ENCODE data around the gene ITPR1. TPM values are rescaled to one million over a fixed set of nuclear protein-coding genes. Genes with fewer than 3 reads are reported as not detected.

The ITPR1 gene
- total and polyA plus RNA-seq, 2 experiments from 2014 or later: 6.8 to 21.0 TPM

- no peak for TF ChIP-seq ZNF462 (CRISPR knock-in tag; IDR thresholded peaks at IDR 0.05)
- TF ChIP-seq STAT1 (IDR thresholded peaks at IDR 0.05; ENCODE audit: unreplicated experiment): no peak
- no peak for TF ChIP-seq ZNF331 (CRISPR knock-in tag; IDR thresholded peaks at IDR 0.05; ENCODE audit: low read depth)
- TF ChIP-seq REST (IDR thresholded peaks at IDR 0.05; ENCODE audit: unreplicated experiment): no peak
- no peak for TF ChIP-seq NANOG (IDR thresholded peaks at IDR 0.05; ENCODE audit: borderline replicate concordance)
These were observed 285.6 kb downstream of the ITPR1 start (continued) for GRCh38 chr3:4778740-4779139.

- H3F3A ChIP-seq (replicated peaks; ENCODE audit: low read depth): no peaks in the 10 kb centered on the region
- H3K27ac ChIP-seq (ENCODE audit: low read depth): no peak overlapping the region
- no peaks in the 10 kb centered on the region for H3K79me2 ChIP-seq (replicated peaks; ENCODE audit: insufficient read depth)
- H3K27ac Mint-ChIP-seq: no peak overlapping the region
- H3K9me3 Mint-ChIP-seq: no peaks in the 10 kb centered on the region
- H4K20me1 ChIP-seq (replicated peaks; ENCODE audit: insufficient read depth): no peaks in the 10 kb centered on the region
- H3K27me3 Mint-ChIP-seq (ENCODE audit: insufficient read depth, low read depth, poor library complexity): no peaks in the 10 kb centered on the region
- H3K36me3 Mint-ChIP-seq (ENCODE audit: low read depth): peaks cover 13% of the 10 kb centered on the region
- H3K4me1 Mint-ChIP-seq: peaks cover 10% of the 10 kb centered on the region
- peak; percentile 71 for ATAC-seq
- H3K36me3 ChIP-seq (ENCODE audit: insufficient read depth): no peaks in the 10 kb centered on the region
- no peak overlapping the region for H3K4me3 ChIP-seq
- H3K4me2 ChIP-seq: no peak overlapping the region
- no peak overlapping the region for H2AFZ ChIP-seq
- no peaks in the 10 kb centered on the region for H3K27me3 ChIP-seq (ENCODE audit: insufficient read depth)
- DNase-seq (ENCODE audit: low spot score): peak; percentile 14
- no peaks in the 10 kb centered on the region for H3K4me1 ChIP-seq (ENCODE audit: insufficient read depth)
- H3K4me3 Mint-ChIP-seq: no peak overlapping the region
- H3K9me2 ChIP-seq (ENCODE audit: insufficient read depth): 0 out of 2 replicates have a peak, but pooled peaks cover 6% of the 10 kb centered on the region
- TF ChIP-seq JUNB (IDR thresholded peaks at IDR 0.05; ENCODE audit: unreplicated experiment) (no peak), ZNF462 (CRISPR knock-in tag; IDR thresholded peaks at IDR 0.05) (no peak)
These were observed 287.4 kb downstream of the ITPR1 start for GRCh38 chr3:4780545-4780957.

Measured in GM23338 (cell line).